BE2C (cell line): ENCODE measurements around the gene KCNH8.

Source experiments
- DNase-seq: peaks from one replicate; pipeline ENCODE4 v3.0.0-alpha.2; 2020
- H3K27me3 ChIP-seq: fragments of 250-450 bp; sonication (Bioruptor Pico); 2 replicates; pipeline ENCODE4 v1.5.1; 2020; ENCODE audit warnings: mild to moderate bottlenecking
- H3K36me3 ChIP-seq: fragments of 250-450 bp; sonication (Bioruptor Pico); 2 replicates; pipeline ENCODE4 v1.5.1; 2020; ENCODE audit warnings: mild to moderate bottlenecking
- H3K4me1 ChIP-seq: fragments of 250-450 bp; sonication (Bioruptor Pico); 2 replicates; pipeline ENCODE4 v1.5.1; 2020
- H3K4me3 ChIP-seq: 2 replicates; pipeline ENCODE4 v1.5.1; 2011; ENCODE audit warnings: low read depth, low read length
- H3K9me3 ChIP-seq: fragments of 250-450 bp; sonication (Bioruptor Pico); 2 replicates; pipeline ENCODE4 v1.5.1; 2020
- TF ChIP-seq, protein P1 (sequence below): IDR thresholded peaks from 2 replicates; pipeline ENCODE4 v1.5.1; 2012; ENCODE audit warnings: mild to moderate bottlenecking, low read depth, low read length

Gene KCNH8

DNA sequence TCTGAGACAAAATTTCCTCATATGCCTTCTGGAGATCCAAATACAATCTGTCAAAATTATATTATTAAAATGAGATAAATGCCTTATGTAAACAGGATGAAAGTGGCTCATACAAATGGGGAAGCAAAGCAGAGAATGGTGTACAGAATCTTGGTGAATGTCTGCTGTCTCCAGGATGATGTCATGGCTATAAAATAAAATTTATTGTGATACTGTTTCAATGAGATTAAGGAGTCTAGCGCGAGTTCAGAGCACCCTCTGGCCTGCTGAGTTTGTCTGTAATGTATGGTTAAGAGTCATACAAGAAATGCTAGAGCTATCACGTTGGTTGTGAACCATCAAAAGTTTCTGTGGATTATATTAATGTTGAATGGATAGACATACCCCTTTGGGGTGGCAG lies 426.0 kb downstream of the KCNH8 start:
- TF ChIP-seq, protein P1, sequence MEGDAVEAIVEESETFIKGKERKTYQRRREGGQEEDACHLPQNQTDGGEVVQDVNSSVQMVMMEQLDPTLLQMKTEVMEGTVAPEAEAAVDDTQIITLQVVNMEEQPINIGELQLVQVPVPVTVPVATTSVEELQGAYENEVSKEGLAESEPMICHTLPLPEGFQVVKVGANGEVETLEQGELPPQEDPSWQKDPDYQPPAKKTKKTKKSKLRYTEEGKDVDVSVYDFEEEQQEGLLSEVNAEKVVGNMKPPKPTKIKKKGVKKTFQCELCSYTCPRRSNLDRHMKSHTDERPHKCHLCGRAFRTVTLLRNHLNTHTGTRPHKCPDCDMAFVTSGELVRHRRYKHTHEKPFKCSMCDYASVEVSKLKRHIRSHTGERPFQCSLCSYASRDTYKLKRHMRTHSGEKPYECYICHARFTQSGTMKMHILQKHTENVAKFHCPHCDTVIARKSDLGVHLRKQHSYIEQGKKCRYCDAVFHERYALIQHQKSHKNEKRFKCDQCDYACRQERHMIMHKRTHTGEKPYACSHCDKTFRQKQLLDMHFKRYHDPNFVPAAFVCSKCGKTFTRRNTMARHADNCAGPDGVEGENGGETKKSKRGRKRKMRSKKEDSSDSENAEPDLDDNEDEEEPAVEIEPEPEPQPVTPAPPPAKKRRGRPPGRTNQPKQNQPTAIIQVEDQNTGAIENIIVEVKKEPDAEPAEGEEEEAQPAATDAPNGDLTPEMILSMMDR = no peak
- no peak for DNase-seq
- Histone ChIP-seq H3K4me3 (no peak overlapping the region), H3K4me1 (no peaks in the 10 kb centered on the region), H3K9me3 (no peaks in the 10 kb centered on the region), H3K27me3 (no peaks in the 10 kb centered on the region), H3K36me3 (no peaks in the 10 kb centered on the region)

DNA sequence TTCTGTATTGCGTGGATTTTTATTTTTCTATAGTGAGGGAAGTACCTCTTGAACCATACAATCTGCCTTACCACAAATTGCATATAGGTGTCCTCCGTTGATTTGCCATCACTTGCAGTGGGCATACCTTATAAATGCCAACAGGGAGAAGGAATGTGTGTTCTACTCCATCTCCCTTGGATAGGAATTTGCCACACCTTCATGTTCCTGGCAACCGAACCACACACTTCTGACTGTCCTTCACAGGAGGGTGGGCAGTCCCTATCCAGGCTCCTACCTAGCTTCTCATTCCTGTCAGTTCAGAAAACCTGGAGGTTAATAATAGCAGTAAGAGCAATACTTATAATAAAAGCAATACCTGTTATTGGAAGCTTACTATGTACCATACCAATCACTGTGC lies 428.0 kb downstream of the KCNH8 start:
- DNase-seq = no peak
- Histone ChIP-seq H3K4me1 (no peaks in the 10 kb centered on the region), H3K36me3 (no peaks in the 10 kb centered on the region), H3K9me3 (no peaks in the 10 kb centered on the region), H3K4me3 (no peak overlapping the region), H3K27me3 (no peaks in the 10 kb centered on the region)
- TF ChIP-seq, protein P1 = no peak
